Common myeloid progenitor, CD34-positive (primary cell): ENCODE data around the gene SVIL.
"Not testable (repeated sequence)": the region's sequence is repeated elsewhere in the genome, so short reads cannot be mapped to it uniquely, and the experiment has no call there.

ENCODE experiments used
- CTCF ChIA-PET: fragments of 350-600 bp; sonication (Branson Sonifier 250); formaldehyde crosslinking; loops from one replicate; lab custom pipeline; 2021; ENCODE audit warnings: antibody characterized with exemption; lab: Charles Lee
- POLR2A ChIA-PET: fragments of 350-600 bp; sonication (Branson Sonifier 250); formaldehyde crosslinking; loops from one replicate; lab custom pipeline; 2021; ENCODE audit warnings: antibody characterized with exemption; lab: Charles Lee
- DNase-seq, 3 donors: peaks; one replicate each; pipeline versions ENCODE4 v3.0.0 to v3.0.0-alpha.2; 2013
- H3K27ac ChIP-seq, 2 experiments: 1 replicate in 1 of 2; 2 replicates in 1 of 2; pipeline ENCODE4 v1.7.0; 2013; ENCODE audit warnings: inconsistent platforms in 2 of 2, low read length in 2 of 2, mild to moderate bottlenecking in 2 of 2, low read depth in 1 of 2, moderate library complexity in 1 of 2; ENCODE audit not compliant: severe bottlenecking in 2 of 2, insufficient read depth in 1 of 2, poor library complexity in 1 of 2
- H3K27me3 ChIP-seq, 5 experiments: replicated peaks in 2 of 5; 1 replicate in 3 of 5; 2 replicates in 2 of 5; pipeline versions ENCODE4 v1.6.1 to v1.7.0; 2013; ENCODE audit warnings: low read length in 4 of 5, mild to moderate bottlenecking in 2 of 5, moderate library complexity in 2 of 5, inconsistent platforms in 1 of 5; ENCODE audit not compliant: insufficient read depth in 5 of 5, control insufficient read depth in 4 of 5
- H3K36me3 ChIP-seq, 4 experiments: 1 replicate in 2 of 4; 2 replicates in 2 of 4; pipeline versions ENCODE4 v1.6.1 to v1.7.0; 2013; ENCODE audit warnings: low read length in 3 of 4, control low read depth in 1 of 4, mild to moderate bottlenecking in 1 of 4; ENCODE audit not compliant: control insufficient read depth in 4 of 4, insufficient read depth in 4 of 4
- H3K4me1 ChIP-seq, 4 experiments: 1 replicate in 3 of 4; 2 replicates in 1 of 4; pipeline versions ENCODE4 v1.6.1 to v1.7.1; 2013; ENCODE audit warnings: low read length in 3 of 4, mild to moderate bottlenecking in 3 of 4, control low read depth in 1 of 4, inconsistent platforms in 1 of 4, moderate library complexity in 1 of 4; ENCODE audit not compliant: control insufficient read depth in 4 of 4, insufficient read depth in 4 of 4; ENCODE audit errors: control extremely low read depth in 1 of 4
- H3K4me3 ChIP-seq, 7 experiments: 1 replicate in 4 of 7; 2 replicates in 3 of 7; pipeline versions ENCODE4 v1.5.1 to v1.7.0; 2013; ENCODE audit warnings: mild to moderate bottlenecking in 7 of 7, low read length in 6 of 7, moderate library complexity in 6 of 7, inconsistent platforms in 2 of 7, low read depth in 2 of 7, control low read depth in 1 of 7; ENCODE audit not compliant: insufficient read depth in 4 of 7, control insufficient read depth in 1 of 7; ENCODE audit errors: extremely low read depth in 1 of 7
- H3K9me3 ChIP-seq, 5 experiments: 1 replicate in 4 of 5; 2 replicates in 1 of 5; pipeline versions ENCODE4 v1.6.1 to v1.7.1; 2013; ENCODE audit warnings: low read length in 4 of 5, mild to moderate bottlenecking in 2 of 5, inconsistent platforms in 1 of 5, low read depth in 1 of 5, moderate library complexity in 1 of 5; ENCODE audit not compliant: control insufficient read depth in 4 of 5, insufficient read depth in 2 of 5; ENCODE audit errors: control extremely low read depth in 1 of 5
- WGBS: methylation state at CpG from one replicate; pipeline ENCODE4 v1.1.5; 2013; ENCODE audit not compliant: insufficient coverage; 5-methylcytosine and 5-hydroxymethylcytosine counted together

Gene SVIL

DNA sequence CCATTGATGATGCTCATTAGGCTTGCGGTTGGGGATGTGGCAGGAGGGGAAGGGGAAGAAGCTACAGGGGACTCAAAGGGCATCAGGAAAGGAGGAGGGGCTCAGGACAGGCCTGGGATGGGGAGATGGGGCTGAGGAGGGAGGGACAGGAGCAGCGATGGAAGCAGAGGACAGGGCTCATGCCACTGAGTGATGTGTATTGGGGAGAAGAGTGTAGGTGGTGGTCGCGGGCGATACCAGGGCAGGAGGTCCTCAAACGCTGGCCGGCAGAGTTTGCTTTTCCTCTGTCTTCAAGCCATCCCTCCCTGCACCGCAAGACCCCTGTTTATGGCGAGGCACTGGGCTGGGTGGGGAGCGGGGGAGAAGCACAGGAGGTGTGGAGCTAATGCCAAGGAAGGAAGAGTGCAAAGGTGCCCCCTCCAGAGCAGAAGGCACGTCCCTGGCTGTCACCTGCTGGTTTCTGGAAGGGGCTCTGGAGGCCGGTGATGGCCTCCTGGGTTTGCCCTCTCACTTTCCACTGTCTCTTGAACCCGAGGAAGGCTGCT is 134.7 kb downstream of the SVIL start:
- Histone ChIP-seq H3K4me1 (no peaks in the 10 kb centered on the region), H3K4me3 (no peak overlapping the region), H3K27me3 (no peaks in the 10 kb centered on the region), H3K9me3 (no peaks in the 10 kb centered on the region), H3K36me3 (peaks cover 0 to 14% (median 1%) of the 10 kb centered on the region in 4 experiments), H3K27ac (no peak overlapping the region)
- ChIA-PET CTCF (no interaction called here), POLR2A (no interaction called here)
- WGBS: 96% methylated on average over 8 of the region's 13 CpGs
- DNase-seq: no peak

DNA sequence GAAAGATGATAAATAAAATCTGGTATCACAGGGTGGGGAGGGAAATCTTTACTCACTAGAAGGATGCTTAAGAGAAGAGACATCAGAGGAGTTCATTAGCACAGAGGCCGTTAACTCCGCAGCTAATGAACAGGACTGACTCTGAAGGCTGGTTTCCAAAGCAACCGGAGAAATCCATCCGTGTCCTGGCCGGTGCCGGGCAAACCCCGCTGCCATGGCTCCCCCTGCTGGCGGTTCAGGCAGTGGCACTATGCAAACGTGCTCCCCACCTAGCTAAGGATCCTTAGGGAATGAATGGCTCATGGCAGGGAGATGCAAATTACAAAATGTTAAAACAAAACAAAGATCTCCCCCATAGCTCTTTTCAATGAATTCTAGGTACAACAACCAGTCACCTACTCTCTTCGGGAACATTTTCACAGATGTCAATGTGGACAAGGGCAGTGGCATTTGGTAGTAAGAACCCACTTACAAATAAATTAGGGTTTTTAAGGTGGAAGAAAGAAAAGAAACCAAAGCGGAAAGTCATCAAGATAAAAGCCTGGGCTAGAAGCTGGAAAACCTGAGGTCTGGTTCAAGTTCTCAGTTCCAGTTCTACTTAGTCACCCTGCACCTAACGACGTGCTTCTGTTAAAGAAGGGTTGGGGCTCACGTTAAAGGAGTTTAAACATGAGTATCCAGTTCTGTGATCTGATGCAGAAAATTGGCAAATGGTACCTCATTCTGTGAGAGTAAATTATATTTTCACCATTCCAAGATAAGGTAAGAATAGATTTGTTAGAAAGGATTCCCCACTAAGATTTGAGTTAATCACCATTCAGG is 138.2 kb downstream of the SVIL start:
- Histone ChIP-seq H3K36me3 (peaks cover 2 to 32% (median 9%) of the 10 kb centered on the region in 4 experiments), H3K4me1 (no peaks in the 10 kb centered on the region), H3K9me3 (no peaks in the 10 kb centered on the region), H3K27ac (no peak overlapping the region), H3K27me3 (no peaks in the 10 kb centered on the region), H3K4me3 (no peak overlapping the region)
- WGBS: 28% methylated on average over 5 of the region's 14 CpGs
- DNase-seq: peak; percentile 25 to 50 (median 50)
- ChIA-PET POLR2A (no interaction called here), CTCF (interaction anchor here (0.6 to 3.1 kb wide), 16 partner anchors 11 to 868 kb away, joined by 3 to 11 read pairs (median 4); no protein-coding TSS in a partner anchor)

- POLR2A ChIA-PET: no interaction called here
- Histone ChIP-seq H3K27me3 (no peaks in the 10 kb centered on the region), H3K4me3 (no peak overlapping the region), H3K4me1 (no peaks in the 10 kb centered on the region), H3K27ac (no peak overlapping the region), H3K36me3 (peaks cover 2 to 37% (median 9%) of the 10 kb centered on the region in 4 experiments), H3K9me3 (no peaks in the 10 kb centered on the region)
- CTCF ChIA-PET: interaction anchor here (0.6 to 1.8 kb wide), 6 partner anchors 9 to 866 kb away, joined by 3 to 5 read pairs (median 4); no protein-coding TSS in a partner anchor
- no peak for DNase-seq
- 86% methylated on average over 8 of the region's 9 CpGs for WGBS
Measured at GRCh38 chr10:29495366-29495765, 139.4 kb downstream of the SVIL start.

GRCh38 chr10:29493697-29494096 is 141.1 kb downstream of the SVIL start:
- Histone ChIP-seq H3K27ac (no peak overlapping the region), H3K4me3 (no peak overlapping the region), H3K4me1 (no peaks in the 10 kb centered on the region), H3K9me3 (no peaks in the 10 kb centered on the region), H3K27me3 (no peaks in the 10 kb centered on the region), H3K36me3 (peaks cover 2 to 44% (median 10%) of the 10 kb centered on the region in 4 experiments)
- ChIA-PET CTCF (interaction anchor here (1.3 kb wide), 1 partner anchor 65 kb away, joined by 3 read pairs; no protein-coding TSS in a partner anchor), POLR2A (no interaction called here)
- whole genome bisulfite sequencing: 94% methylated on average over 6 of the region's 6 CpGs
- no peak for DNase-seq

- Histone ChIP-seq H3K27ac (no peak overlapping the region), H3K9me3 (no peaks in the 10 kb centered on the region), H3K4me3 (no peak overlapping the region), H3K27me3 (no peaks in the 10 kb centered on the region), H3K4me1 (no peaks in the 10 kb centered on the region), H3K36me3 (peaks cover 2 to 51% (median 10%) of the 10 kb centered on the region in 4 experiments)
- CTCF ChIA-PET: no interaction called here
- POLR2A ChIA-PET: no interaction called here
- no peak for DNase-seq
- WGBS: 89% methylated on average over 6 of the region's 11 CpGs
Measured at GRCh38 chr10:29492774-29493173, 142.0 kb downstream of the SVIL start.

DNA sequence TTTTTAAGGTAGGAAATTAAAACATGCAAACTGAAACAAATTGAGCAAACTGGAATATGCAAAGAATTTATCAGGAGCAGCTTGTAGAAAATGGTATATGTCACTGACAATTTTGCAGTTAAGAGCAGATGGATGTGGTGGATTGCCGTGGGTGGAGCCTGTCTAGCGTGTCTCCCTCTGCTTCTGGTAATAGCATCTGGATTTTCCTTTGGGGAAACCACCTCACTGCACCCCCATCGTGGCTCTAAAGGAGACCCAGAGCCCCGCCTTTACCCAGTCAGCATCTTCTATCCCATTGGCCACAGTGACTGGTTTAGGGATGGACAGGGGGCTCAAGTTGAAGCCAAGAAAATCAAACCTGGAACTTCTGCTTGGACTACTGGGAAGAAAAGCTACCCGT is 142.9 kb downstream of the SVIL start:
- Histone ChIP-seq H3K27me3 (no peaks in the 10 kb centered on the region), H3K4me1 (peaks cover 0 to 2% (median under 1%) of the 10 kb centered on the region in 4 experiments), H3K4me3 (no peak overlapping the region), H3K9me3 (no peaks in the 10 kb centered on the region), H3K27ac (no peak overlapping the region), H3K36me3 (peaks cover 2 to 54% (median 11%) of the 10 kb centered on the region in 4 experiments)
- ChIA-PET POLR2A (no interaction called here), CTCF (no interaction called here)
- no peak for DNase-seq
- WGBS: 92% methylated on average over 5 of the region's 5 CpGs

DNA sequence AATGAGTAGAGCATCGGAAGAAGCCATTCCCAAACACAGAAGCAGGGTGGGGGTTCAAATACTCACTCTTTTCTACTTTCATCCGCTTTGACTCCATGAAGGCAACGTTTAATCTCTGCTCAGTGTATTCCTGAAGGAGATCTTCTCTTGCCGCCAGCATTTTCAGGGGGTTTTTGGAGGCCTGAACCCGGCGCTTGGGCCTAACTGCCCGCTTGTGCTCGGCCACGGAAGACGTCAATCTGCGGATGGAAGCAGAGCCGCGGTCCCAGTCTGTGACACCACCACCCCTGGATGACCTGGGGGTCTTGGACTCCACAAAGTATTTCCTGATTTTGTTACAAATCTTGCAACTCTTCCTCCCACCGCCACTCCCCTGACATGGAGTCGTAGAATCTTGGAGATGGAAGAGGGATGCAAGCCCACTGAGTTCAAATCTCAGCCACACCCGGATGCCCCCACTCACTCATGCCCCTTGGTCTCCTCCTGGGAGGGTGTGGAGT is 143.9 kb downstream of the SVIL start:
- POLR2A ChIA-PET, DNase-seq, H3K27ac ChIP-seq, H3K9me3 ChIP-seq, H3K4me3 ChIP-seq, CTCF ChIA-PET, H3K4me1 ChIP-seq, H3K27me3 ChIP-seq: not testable (repeated sequence)
- H3K36me3 ChIP-seq: peaks cover 2 to 62% (median 16%) of the 10 kb centered on the region in 4 experiments
- WGBS: over 99% methylated on average over 14 of the region's 16 CpGs
